Mesodermal cell (in vitro differentiated cells): ENCODE data around the gene CPNE5.
"Not testable (repeated sequence)": the region's sequence is repeated elsewhere in the genome, so short reads cannot be mapped to it uniquely, and the experiment has no call there.

Experiments
- H3K27ac ChIP-seq: 2 replicates; pipeline ENCODE4 v1.7.0; 2013; ENCODE audit warnings: mild to moderate bottlenecking, low read depth, low read length, moderate library complexity; ENCODE audit not compliant: severe bottlenecking
- H3K36me3 ChIP-seq: 2 replicates; pipeline ENCODE4 v1.7.1; 2013; ENCODE audit warnings: mild to moderate bottlenecking, low read length, moderate library complexity; ENCODE audit not compliant: control insufficient read depth, insufficient read depth
- H3K4me1 ChIP-seq: one replicate; pipeline ENCODE4 v1.7.1; 2013; ENCODE audit warnings: mild to moderate bottlenecking, low read length; ENCODE audit not compliant: insufficient read depth, control insufficient read depth, poor library complexity, severe bottlenecking
- H3K4me3 ChIP-seq: 2 replicates; pipeline ENCODE4 v1.7.0; 2013; ENCODE audit warnings: low read length, control low read depth, mild to moderate bottlenecking; ENCODE audit not compliant: insufficient read depth, poor library complexity, severe bottlenecking; ENCODE audit errors: extremely low read depth
- H3K9me3 ChIP-seq: 2 replicates; pipeline ENCODE4 v1.7.1; 2013; ENCODE audit warnings: mild to moderate bottlenecking, low read length, moderate library complexity; ENCODE audit not compliant: control insufficient read depth
- WGBS, 2 experiments: methylation state at CpG; one replicate each; pipeline ENCODE4 v1.1.5; 2013; ENCODE audit warnings: missing lambda C conversion rate in 2 of 2; ENCODE audit not compliant: insufficient coverage in 2 of 2; 5-methylcytosine and 5-hydroxymethylcytosine counted together

The CPNE5 gene

GRCh38 chr6:36728289-36729160 is 110.7 kb downstream of the CPNE5 start:
- H3K9me3 ChIP-seq = no peaks in the 10 kb centered on the region
- WGBS, 2 experiments = 94 to 97% methylated on average over 9 to 11 of the region's 11 CpGs
- no peaks in the 10 kb centered on the region for H3K36me3 ChIP-seq
- no peak overlapping the region for H3K27ac ChIP-seq
- H3K4me1 ChIP-seq = peaks cover 19% of the 10 kb centered on the region
- no peak overlapping the region for H3K4me3 ChIP-seq

GRCh38 chr6:36727505-36728021 is 111.7 kb downstream of the CPNE5 start:
- no peak overlapping the region for H3K4me3 ChIP-seq

GRCh38 chr6:36725581-36725980 is 113.7 kb downstream of the CPNE5 start:
- Histone ChIP-seq H3K36me3 (no peaks in the 10 kb centered on the region), H3K4me3 (no peak overlapping the region), H3K9me3 (no peaks in the 10 kb centered on the region), H3K27ac (no peak overlapping the region), H3K4me1 (peaks cover 19% of the 10 kb centered on the region)
- WGBS, 2 experiments = 89 to 90% methylated on average over 7 of the region's 7 CpGs

More at GRCh38 chr6:36727505-36728021, 111.7 kb downstream of the CPNE5 start:
- Histone ChIP-seq H3K36me3 (no peaks in the 10 kb centered on the region), H3K9me3 (no peaks in the 10 kb centered on the region), H3K4me1 (peaks cover 19% of the 10 kb centered on the region), H3K27ac (no peak overlapping the region)
- 90 to 94% methylated on average over 7 of the region's 7 CpGs for WGBS, 2 experiments

- peaks cover 19% of the 10 kb centered on the region for H3K4me1 ChIP-seq
- H3K27ac ChIP-seq = no peak overlapping the region
- WGBS, 2 experiments = 79 to 81% methylated on average over 6 to 8 of the region's 13 CpGs
- H3K4me3 ChIP-seq = no peak overlapping the region
- no peaks in the 10 kb centered on the region for H3K36me3 ChIP-seq
- no peaks in the 10 kb centered on the region for H3K9me3 ChIP-seq
Measured at GRCh38 chr6:36724514-36725390, 114.5 kb downstream of the CPNE5 start.

GRCh38 chr6:36723992-36724391 is 115.3 kb downstream of the CPNE5 start:
- peaks cover 16% of the 10 kb centered on the region for H3K4me1 ChIP-seq
- 92 to 100% methylated on average over 1 to 2 of the region's 4 CpGs for WGBS, 2 experiments
- H3K36me3 ChIP-seq, H3K9me3 ChIP-seq, H3K27ac ChIP-seq, H3K4me3 ChIP-seq: not testable (repeated sequence)

- WGBS, 2 experiments = 100% methylated on average over 1 of the region's 2 CpGs
- no peaks in the 10 kb centered on the region for H3K36me3 ChIP-seq
- no peak overlapping the region for H3K4me3 ChIP-seq
- peaks cover 9% of the 10 kb centered on the region for H3K4me1 ChIP-seq
- no peaks in the 10 kb centered on the region for H3K9me3 ChIP-seq
- no peak overlapping the region for H3K27ac ChIP-seq
Measured at GRCh38 chr6:36722879-36723278, 116.4 kb downstream of the CPNE5 start.

GRCh38 chr6:36722365-36722764 is 116.9 kb downstream of the CPNE5 start:
- H3K27ac ChIP-seq = no peak overlapping the region
- no peaks in the 10 kb centered on the region for H3K36me3 ChIP-seq
- no peaks in the 10 kb centered on the region for H3K9me3 ChIP-seq
- no peak overlapping the region for H3K4me3 ChIP-seq
- peaks cover 7% of the 10 kb centered on the region for H3K4me1 ChIP-seq
- 90 to 95% methylated on average over 9 to 10 of the region's 10 CpGs for WGBS, 2 experiments

- Histone ChIP-seq H3K9me3 (no peaks in the 10 kb centered on the region), H3K4me3 (no peak overlapping the region), H3K36me3 (no peaks in the 10 kb centered on the region), H3K4me1 (peaks cover under 1% of the 10 kb centered on the region), H3K27ac (no peak overlapping the region)
- WGBS, 2 experiments = 89 to 95% methylated on average over 10 to 13 of the region's 15 CpGs
Measured at GRCh38 chr6:36721369-36722140, 117.7 kb downstream of the CPNE5 start.

- Histone ChIP-seq H3K27ac (no peak overlapping the region), H3K36me3 (no peaks in the 10 kb centered on the region), H3K4me1 (no peaks in the 10 kb centered on the region), H3K9me3 (no peaks in the 10 kb centered on the region), H3K4me3 (no peak overlapping the region)
- 87 to 98% methylated on average over 8 to 11 of the region's 11 CpGs for WGBS, 2 experiments
Measured at GRCh38 chr6:36720251-36721141, 118.7 kb downstream of the CPNE5 start.
